NCI-H460 (cell line): ENCODE data around the gene ERCC1. TPM values are rescaled to one million over a fixed set of nuclear protein-coding genes. Genes with fewer than 3 reads are reported as not detected.

Experiments used
- DNase-seq: peaks from one replicate; pipeline ENCODE4 v3.0.0-alpha.2; 2016; ENCODE audit warnings: low read depth; ENCODE audit errors: extremely low read depth
- total RNA-seq: library from RNA; depleted of rRNA; stranded (reverse); fragments of >200 nt; shearing (Covaris generic); gene quantifications from 2 replicates; pipeline ENCODE4 v1.2.3, GENCODE V29; 2014

The ERCC1 gene
- total RNA-seq, 1 experiment from 2014 or later = 81.5 TPM

GRCh38 chr19:45406226-45407090 is 17.3 kb downstream of the ERCC1 start, which contains the start of gene POLR1G:
TSS of gene POLR1G (plus strand) at chr19:45406644. CDS start at chr19:45406697, 53 bp downstream.
- DNase-seq = peak; percentile 77

GRCh38 chr19:45405435-45406225 is 18.1 kb downstream of the ERCC1 start:
- DNase-seq = peak; percentile 71

- DNase-seq = no peak
These were observed 18.9 kb downstream of the ERCC1 start, which contains the start of gene PPP1R13L for GRCh38 chr19:45404557-45405434. TSS of gene PPP1R13L (minus strand) at chr19:45405069. CDS start at chr19:45398318, 6,751 bp downstream.

GRCh38 chr19:45403781-45404556 is 19.7 kb downstream of the ERCC1 start:
- no peak for DNase-seq

- DNase-seq = no peak
These were observed 20.4 kb downstream of the ERCC1 start for GRCh38 chr19:45403272-45403671.

GRCh38 chr19:45402298-45403061 is 21.2 kb downstream of the ERCC1 start:
- peak; percentile 33 for DNase-seq

- DNase-seq = no peak
These were observed 21.9 kb downstream of the ERCC1 start for GRCh38 chr19:45401815-45402214.

GRCh38 chr19:45400192-45400591 is 23.5 kb downstream of the ERCC1 start:
- DNase-seq = no peak

GRCh38 chr19:45395821-45396617 is 27.7 kb downstream of the ERCC1 start:
- DNase-seq = no peak

GRCh38 chr19:45391871-45392665 is 31.6 kb downstream of the ERCC1 start:
- no peak for DNase-seq

GRCh38 chr19:45391346-45391745 is 32.4 kb downstream of the ERCC1 start:
- no peak for DNase-seq

GRCh38 chr19:45385392-45386221 is 38.1 kb downstream of the ERCC1 start:
- no peak for DNase-seq

GRCh38 chr19:45382426-45382825 is 41.3 kb downstream of the ERCC1 start:
- DNase-seq = no peak

GRCh38 chr19:45380107-45380506 is 43.6 kb downstream of the ERCC1 start:
- no peak for DNase-seq

GRCh38 chr19:45376045-45376724 is 47.5 kb downstream of the ERCC1 start:
- DNase-seq = peak; percentile 59
